Activated naive CD8-positive, alpha-beta T cell treated with anti-CD3 and anti-CD28 coated beads, Interleukin-2, amount 50 U/mL, for 24 hours (primary cell): Measurements from ENCODE around the gene PFN3.
"Not testable (repeated sequence)": the region's sequence is repeated elsewhere in the genome, so short reads cannot be mapped to it uniquely, and the experiment has no call there.

Experiments
- ATAC-seq: fragments of 150-1000 bp; cut with Tn5 transposase; one replicate; pipeline ENCODE4 v1.10.0; 2021
- DNase-seq: peaks from one replicate; pipeline ENCODE4 v3.0.0; 2021
- H3K27ac Mint-ChIP-seq: one replicate; pipeline ENCODE4 v1.8.0; 2021; ENCODE audit warnings: mild to moderate bottlenecking, mixed read lengths
- H3K27me3 Mint-ChIP-seq: one replicate; pipeline ENCODE4 v1.8.0; 2021; ENCODE audit warnings: mixed read lengths
- H3K36me3 Mint-ChIP-seq: one replicate; pipeline ENCODE4 v1.8.0; 2021; ENCODE audit warnings: low read depth, mixed read lengths
- H3K4me1 Mint-ChIP-seq: one replicate; pipeline ENCODE4 v1.8.0; 2021; ENCODE audit warnings: mixed read lengths
- H3K4me3 Mint-ChIP-seq: one replicate; pipeline ENCODE4 v1.8.0; 2021; ENCODE audit warnings: mild to moderate bottlenecking, moderate library complexity, mixed read lengths
- H3K9me3 Mint-ChIP-seq: one replicate; pipeline ENCODE4 v1.8.0; 2021; ENCODE audit warnings: mixed read lengths

PFN3 gene

GRCh38 chr5:177421062-177421798, 20.8 kb upstream of the PFN3 start:
- Mint-ChIP-seq H3K4me3 (no peak overlapping the region), H3K27ac (no peak overlapping the region), H3K9me3 (no peaks in the 10 kb centered on the region), H3K27me3 (peaks cover 2% of the 10 kb centered on the region), H3K4me1 (peaks cover 13% of the 10 kb centered on the region), H3K36me3 (no peaks in the 10 kb centered on the region)
- no peak for ATAC-seq
- DNase-seq, result no peak

- not testable (repeated sequence) for H3K27me3 Mint-ChIP-seq, H3K36me3 Mint-ChIP-seq, H3K27ac Mint-ChIP-seq, H3K4me3 Mint-ChIP-seq, H3K9me3 Mint-ChIP-seq, DNase-seq, ATAC-seq
- H3K4me1 Mint-ChIP-seq, result peaks cover 11% of the 10 kb centered on the region
Measured at GRCh38 chr5:177420472-177420871, 20.0 kb upstream of the PFN3 start.

GRCh38 chr5:177419046-177419445, 18.6 kb upstream of the PFN3 start:
- peaks cover 1% of the 10 kb centered on the region for H3K27me3 Mint-ChIP-seq
- no peaks in the 10 kb centered on the region for H3K9me3 Mint-ChIP-seq
- H3K27ac Mint-ChIP-seq, result no peak overlapping the region
- no peak overlapping the region for H3K4me3 Mint-ChIP-seq
- ATAC-seq (no peak), DNase-seq (no peak)
- H3K4me1 Mint-ChIP-seq, result peaks cover 5% of the 10 kb centered on the region
- no peaks in the 10 kb centered on the region for H3K36me3 Mint-ChIP-seq

DNA sequence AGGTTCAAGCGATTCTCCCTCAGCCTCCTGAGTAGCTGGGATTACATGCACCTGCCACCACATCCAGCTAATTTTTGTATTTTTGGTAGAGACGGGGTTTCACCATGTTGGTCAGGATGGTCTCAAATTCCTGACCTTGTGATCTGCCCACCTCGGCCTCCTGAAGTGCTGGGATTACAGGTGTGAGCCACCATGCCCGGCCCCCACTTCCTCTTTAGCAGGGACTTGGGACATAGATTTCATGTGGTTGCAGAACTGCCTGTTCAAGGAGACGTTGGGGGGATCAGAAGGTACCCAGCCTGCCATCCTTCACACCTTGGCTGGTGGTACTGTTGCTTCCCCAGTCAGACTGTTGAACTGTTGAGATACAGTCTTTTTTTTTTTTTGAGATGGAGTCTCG, 16.6 kb upstream of the PFN3 start:
- not testable (repeated sequence) for H3K27me3 Mint-ChIP-seq, H3K4me3 Mint-ChIP-seq, ATAC-seq, H3K36me3 Mint-ChIP-seq, H3K9me3 Mint-ChIP-seq, H3K27ac Mint-ChIP-seq, DNase-seq
- peaks cover 19% of the 10 kb centered on the region for H3K4me1 Mint-ChIP-seq

- H3K27ac Mint-ChIP-seq, result no peak overlapping the region
- ATAC-seq (no peak), DNase-seq (no peak)
- no peaks in the 10 kb centered on the region for H3K36me3 Mint-ChIP-seq
- no peak overlapping the region for H3K4me3 Mint-ChIP-seq
- H3K9me3 Mint-ChIP-seq, result no peaks in the 10 kb centered on the region
- H3K4me1 Mint-ChIP-seq, result peaks cover 33% of the 10 kb centered on the region
- H3K27me3 Mint-ChIP-seq, result peaks cover 3% of the 10 kb centered on the region
Measured at GRCh38 chr5:177414481-177414880, 14.0 kb upstream of the PFN3 start.

DNA sequence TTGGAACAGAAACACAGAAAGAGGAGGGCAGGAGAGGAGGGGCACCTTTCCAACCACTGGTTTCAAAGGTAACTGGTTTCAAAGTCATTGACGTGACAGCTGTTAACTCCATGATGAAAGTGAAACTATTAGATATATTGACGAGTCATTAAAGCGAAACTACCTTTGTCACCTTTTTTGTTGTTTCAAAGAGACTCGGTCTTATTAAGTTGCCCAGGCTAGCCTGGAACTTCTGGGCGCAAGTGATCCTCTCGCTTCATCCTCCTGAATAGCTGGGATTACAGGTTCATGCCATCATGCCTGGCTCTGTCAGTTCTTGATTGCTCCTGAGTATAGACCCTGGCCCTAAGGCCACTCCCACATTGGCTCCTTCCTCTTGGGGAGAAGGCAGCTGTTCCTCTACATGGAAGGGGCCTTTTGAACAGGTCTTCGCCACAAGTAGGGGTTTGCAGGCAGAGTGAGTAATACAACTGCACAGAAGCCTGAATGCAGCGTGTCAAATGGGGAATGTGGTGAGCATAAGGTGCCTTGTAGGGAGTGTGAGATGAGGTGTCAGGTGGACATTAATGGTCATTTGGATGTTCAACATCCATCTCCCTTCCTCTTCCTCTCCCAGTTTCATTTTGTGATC, 12.3 kb upstream of the PFN3 start:
- peaks cover 4% of the 10 kb centered on the region for H3K27me3 Mint-ChIP-seq
- H3K4me3 Mint-ChIP-seq, result no peak overlapping the region
- H3K27ac Mint-ChIP-seq, result no peak overlapping the region
- H3K4me1 Mint-ChIP-seq, result peaks cover 33% of the 10 kb centered on the region
- DNase-seq (no peak), ATAC-seq (peak; percentile 83)
- H3K36me3 Mint-ChIP-seq, result no peaks in the 10 kb centered on the region
- no peaks in the 10 kb centered on the region for H3K9me3 Mint-ChIP-seq

- ATAC-seq (no peak), DNase-seq (no peak)
- Mint-ChIP-seq H3K27ac (peak overlapping the region; percentile 11), H3K36me3 (no peaks in the 10 kb centered on the region), H3K4me3 (no peak overlapping the region), H3K27me3 (peaks cover 6% of the 10 kb centered on the region), H3K4me1 (peaks cover 32% of the 10 kb centered on the region), H3K9me3 (no peaks in the 10 kb centered on the region)
Measured at GRCh38 chr5:177410575-177410974, 10.1 kb upstream of the PFN3 start.

GRCh38 chr5:177409043-177409801, 8.8 kb upstream of the PFN3 start, which contains the start of gene F12:
F12 (minus strand) TSS chr5:177409564; CDS start chr5:177409527, 37 bp downstream.
- ATAC-seq (no peak), DNase-seq (no peak)
- Mint-ChIP-seq H3K4me3 (no peak within 1 kb of the TSS), H3K27ac (no peak within 1 kb of the TSS), H3K9me3 (no peaks in the 10 kb centered on the region), H3K27me3 (peaks cover 6% of the 10 kb centered on the region), H3K36me3 (no peaks in the 10 kb centered on the region), H3K4me1 (peaks cover 40% of the 10 kb centered on the region)

DNA sequence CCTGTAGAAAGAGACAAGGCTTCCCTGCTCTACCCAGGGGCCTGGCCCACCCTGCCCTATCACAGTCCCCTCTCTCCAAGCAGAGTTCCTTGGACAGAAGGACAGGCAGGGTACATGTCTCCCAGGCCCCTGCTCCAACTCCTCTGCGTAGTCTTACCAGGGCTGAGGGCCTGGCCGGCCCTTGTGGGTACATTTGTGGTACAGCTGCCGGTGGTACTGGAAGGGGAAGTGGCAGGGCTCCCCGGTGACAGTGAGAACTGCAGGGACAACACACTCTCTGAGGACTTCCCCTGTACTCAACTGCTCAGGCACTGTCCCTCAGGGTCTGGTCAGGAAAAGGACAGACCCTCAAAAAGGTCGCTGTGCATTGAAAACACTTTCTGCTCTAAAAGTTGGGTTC, 5.3 kb upstream of the PFN3 start:
- ATAC-seq, result no peak

GRCh38 chr5:177405312-177405711, 4.9 kb upstream of the PFN3 start:
- ATAC-seq (no peak), DNase-seq (no peak)
- peaks cover 28% of the 10 kb centered on the region for H3K4me1 Mint-ChIP-seq
- H3K4me3 Mint-ChIP-seq, result peak overlapping the region; percentile 73
- no peaks in the 10 kb centered on the region for H3K36me3 Mint-ChIP-seq
- no peak overlapping the region for H3K27ac Mint-ChIP-seq
- no peaks in the 10 kb centered on the region for H3K9me3 Mint-ChIP-seq
- H3K27me3 Mint-ChIP-seq, result peaks cover 28% of the 10 kb centered on the region

More for the DNA sequence above, 5.3 kb upstream of the PFN3 start:
- DNase-seq, result no peak
- H3K36me3 Mint-ChIP-seq, result no peaks in the 10 kb centered on the region
- peaks cover 33% of the 10 kb centered on the region for H3K4me1 Mint-ChIP-seq
- H3K27me3 Mint-ChIP-seq, result peaks cover 28% of the 10 kb centered on the region
- H3K4me3 Mint-ChIP-seq, result no peak overlapping the region
- H3K9me3 Mint-ChIP-seq, result no peaks in the 10 kb centered on the region
- no peak overlapping the region for H3K27ac Mint-ChIP-seq

DNA sequence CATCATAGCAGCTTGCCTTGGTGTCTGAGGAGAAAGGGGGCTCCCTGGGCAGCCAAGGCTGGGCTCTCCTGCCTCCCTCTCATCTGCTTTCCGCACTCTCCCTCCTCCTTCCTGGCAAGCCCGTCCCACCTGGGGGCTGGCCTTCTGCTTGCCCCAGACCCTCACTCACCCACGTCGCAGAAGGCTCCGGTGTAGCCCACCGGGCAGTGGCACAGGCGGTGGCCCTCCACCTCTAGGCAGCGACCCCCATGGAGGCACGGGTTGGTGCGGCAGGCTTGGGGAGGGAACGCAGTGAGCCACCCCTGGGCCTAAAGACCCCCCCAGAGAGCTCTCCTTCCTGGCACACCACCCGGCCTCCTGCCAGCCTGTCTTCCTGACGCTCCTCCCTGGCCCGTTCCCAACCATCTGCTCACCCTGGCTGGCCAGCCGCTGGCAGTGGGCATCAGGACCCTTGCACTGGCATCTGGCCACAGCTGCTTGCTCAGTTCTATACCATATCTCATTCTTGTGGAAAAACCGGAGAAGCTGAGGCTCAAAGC, 4.2 kb upstream of the PFN3 start:
- peak overlapping the region; percentile 73 for H3K4me3 Mint-ChIP-seq
- no peaks in the 10 kb centered on the region for H3K36me3 Mint-ChIP-seq
- peaks cover 28% of the 10 kb centered on the region for H3K4me1 Mint-ChIP-seq
- H3K27ac Mint-ChIP-seq, result no peak overlapping the region
- no peaks in the 10 kb centered on the region for H3K9me3 Mint-ChIP-seq
- H3K27me3 Mint-ChIP-seq, result peaks cover 28% of the 10 kb centered on the region
- no peak for ATAC-seq
- no peak for DNase-seq

DNA sequence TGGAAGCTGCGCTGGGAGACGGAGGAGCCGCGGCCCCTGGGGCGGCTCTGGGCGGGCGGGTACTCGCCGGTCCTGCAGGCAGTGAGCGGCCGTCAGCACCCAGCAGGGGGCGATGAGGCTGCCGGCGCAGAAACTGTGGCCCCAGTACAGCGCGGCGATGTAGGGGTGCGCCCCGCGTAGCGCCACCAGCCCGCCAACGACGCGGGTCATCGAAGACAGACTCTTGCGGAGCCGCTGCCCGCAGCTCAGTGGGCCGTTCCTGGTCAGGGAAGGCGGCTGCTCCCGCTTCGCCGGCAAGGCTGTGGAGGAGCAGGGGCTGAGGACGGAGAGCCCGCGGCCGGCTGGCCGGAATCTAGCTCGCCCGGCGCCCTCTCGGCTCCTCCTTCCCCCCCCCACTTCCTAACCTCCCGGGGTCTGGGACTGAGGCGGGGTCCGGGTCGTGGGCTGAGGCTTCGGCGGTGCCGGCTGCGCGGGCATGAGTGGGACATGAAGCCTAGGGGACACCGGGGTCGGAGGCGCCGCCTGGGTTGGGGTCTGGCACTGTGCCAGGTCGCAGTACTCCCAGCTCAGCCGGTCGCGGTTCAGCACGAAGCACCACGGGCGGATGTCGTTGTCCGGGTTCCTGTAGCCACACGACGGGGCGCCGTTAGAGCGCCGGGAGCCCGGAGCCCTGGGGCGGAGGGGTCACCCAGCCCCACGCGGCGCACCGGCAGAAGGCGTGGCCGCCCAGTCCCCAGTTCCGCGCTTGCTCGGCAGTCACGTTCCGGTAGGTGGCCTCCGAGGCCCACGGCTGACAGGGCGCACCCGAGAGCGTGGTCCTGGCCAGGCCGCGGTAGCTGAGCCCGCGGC, 3.6 kb upstream of the PFN3 start:
- H3K4me1 Mint-ChIP-seq, result peaks cover 28% of the 10 kb centered on the region
- peak; percentile 92 for ATAC-seq
- no peaks in the 10 kb centered on the region for H3K9me3 Mint-ChIP-seq
- DNase-seq, result peak; percentile 86
- H3K4me3 Mint-ChIP-seq, result peak overlapping the region; percentile 73
- H3K36me3 Mint-ChIP-seq, result no peaks in the 10 kb centered on the region
- peaks cover 26% of the 10 kb centered on the region for H3K27me3 Mint-ChIP-seq
- H3K27ac Mint-ChIP-seq, result no peak overlapping the region

DNA sequence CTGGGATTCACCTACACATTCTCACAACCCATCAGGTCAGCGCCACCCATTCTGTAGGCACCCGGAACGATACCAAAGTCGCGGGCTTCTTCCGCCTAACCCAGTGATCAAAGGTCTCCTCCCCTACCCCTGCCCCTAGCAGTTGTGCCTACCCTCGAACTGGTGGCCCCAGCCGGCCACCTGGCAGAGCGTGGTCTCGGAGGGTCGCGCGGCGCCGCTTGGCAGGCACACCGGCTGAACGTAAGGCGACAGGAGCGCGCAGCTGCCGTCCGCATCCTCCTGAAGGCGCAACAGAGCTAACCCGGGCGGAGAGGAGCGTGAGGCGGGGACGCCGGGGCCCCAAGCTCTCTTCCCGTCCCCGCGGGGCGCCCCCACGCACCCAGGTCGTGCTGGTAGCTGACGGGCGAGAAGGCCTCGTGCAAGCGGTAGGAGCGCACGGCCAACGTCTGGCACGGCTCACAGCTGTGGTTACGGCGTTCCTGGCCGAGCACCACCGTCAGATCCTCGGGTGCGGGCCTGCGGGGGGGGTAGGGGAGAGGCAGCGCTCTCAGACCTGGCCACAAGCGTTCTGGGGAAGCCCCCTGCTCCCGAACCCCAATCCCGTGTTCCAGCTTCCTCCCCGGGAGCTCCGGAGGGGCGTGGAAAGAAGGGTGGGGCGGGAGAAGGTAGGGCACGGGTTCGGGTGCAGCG, 2.8 kb upstream of the PFN3 start:
- no peaks in the 10 kb centered on the region for H3K36me3 Mint-ChIP-seq
- H3K27me3 Mint-ChIP-seq, result peaks cover 26% of the 10 kb centered on the region
- peak; percentile 6 for ATAC-seq
- H3K4me1 Mint-ChIP-seq, result peaks cover 28% of the 10 kb centered on the region
- no peak overlapping the region for H3K27ac Mint-ChIP-seq
- peak; percentile 50 for DNase-seq
- no peaks in the 10 kb centered on the region for H3K9me3 Mint-ChIP-seq
- peak overlapping the region; percentile 73 for H3K4me3 Mint-ChIP-seq
